Ovary (tissue), 3 donors: Measurements from ENCODE around the gene NANP.
"Not testable (repeated sequence)": the region's sequence is repeated elsewhere in the genome, so short reads cannot be mapped to it uniquely, and the experiment has no call there.

Experiments used
- CTCF ChIP-seq, 3 donors: fragments of 450-650 bp in 2 of 3; fragments of 200-600 bp in 1 of 3; IDR thresholded peaks; one replicate each; pipeline versions ENCODE4 v1.5.1 to v1.8.0; 2016 to 2022; ENCODE audit warnings: antibody characterized with exemption in 3 of 3, mild to moderate bottlenecking in 1 of 3
- EP300 ChIP-seq: sonication (generic); formaldehyde crosslinking; IDR thresholded peaks from one replicate; pipeline ENCODE4 v1.6.1; 2017; ENCODE audit warnings: antibody characterized with exemption
- POLR2A ChIP-seq: fragments of 450-650 bp; IDR thresholded peaks from one replicate; pipeline ENCODE4 v1.6.1; 2017; ENCODE audit warnings: antibody characterized with exemption, mild to moderate bottlenecking, moderate library complexity
- donor health status: DM: no; HTN: no; CAD: no.

DNA sequence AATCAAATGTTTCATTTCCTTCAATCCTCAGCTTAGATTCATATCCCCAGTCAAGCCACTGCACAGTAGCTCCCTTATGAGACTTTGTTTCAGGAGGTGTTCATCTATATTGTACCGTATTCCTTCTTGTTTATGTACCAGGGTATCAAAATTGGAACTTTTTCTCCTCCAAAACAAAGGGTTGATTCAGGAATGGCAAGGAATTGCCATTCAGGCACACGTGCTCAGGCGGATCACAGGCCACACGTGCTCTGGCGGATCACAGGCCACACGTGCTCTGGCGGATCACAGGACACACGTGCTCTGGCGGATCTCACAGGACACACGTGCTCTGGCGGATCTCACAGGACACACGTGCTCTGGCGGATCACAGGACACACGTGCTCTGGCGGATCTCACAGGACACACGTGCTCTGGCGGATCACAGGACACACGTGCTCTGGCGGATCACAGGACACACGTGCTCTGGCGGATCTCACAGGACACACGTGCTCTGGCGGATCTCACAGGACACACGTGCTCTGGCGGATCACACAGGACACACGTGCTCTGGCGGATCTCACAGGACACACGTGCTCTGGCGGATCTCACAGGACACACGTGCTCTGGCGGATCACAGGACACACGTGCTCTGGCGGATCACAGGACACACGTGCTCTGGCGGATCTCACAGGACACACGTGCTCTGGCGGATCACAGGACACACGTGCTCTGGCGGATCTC, 21.5 kb downstream of the NANP start:
- TF ChIP-seq CTCF (IDR thresholded peaks at IDR 0.05); POLR2A; EP300: not testable (repeated sequence)
